GM18873 (cell line): ENCODE measurements around the gene CHRNA4.

Source experiments
- ATAC-seq: cut with Tn5 transposase; IDR thresholded peaks from one replicate; pipeline ENCODE4 v1.9.1; 2021; ENCODE audit warnings: mild to moderate bottlenecking, moderate library complexity, moderate number of reproducible peaks; ENCODE audit not compliant: unreplicated experiment, low FRiP score

The CHRNA4 gene

GRCh38 chr20:63297371-63297781 lies 63.8 kb downstream of the CHRNA4 start:
- no peak for ATAC-seq

GRCh38 chr20:63296531-63297299 lies 64.4 kb downstream of the CHRNA4 start:
- no peak for ATAC-seq

- ATAC-seq = no peak
Measured at GRCh38 chr20:63295846-63296245, 65.3 kb downstream of the CHRNA4 start.

- ATAC-seq = no peak
Measured at GRCh38 chr20:63295422-63295821, 65.7 kb downstream of the CHRNA4 start.

- no peak for ATAC-seq
Measured at GRCh38 chr20:63295018-63295417, 66.1 kb downstream of the CHRNA4 start.

GRCh38 chr20:63294536-63294900 lies 66.6 kb downstream of the CHRNA4 start:
- ATAC-seq = no peak

- ATAC-seq = no peak
Measured at GRCh38 chr20:63293871-63294535, 67.1 kb downstream of the CHRNA4 start.

GRCh38 chr20:63293456-63293855 lies 67.7 kb downstream of the CHRNA4 start:
- ATAC-seq = no peak
